ENCODE measurements around the gene CDA.
"Not testable (repeated sequence)": the region's sequence is repeated elsewhere in the genome, so short reads cannot be mapped to it uniquely, and the experiment has no call there.

The CDA gene

DNA sequence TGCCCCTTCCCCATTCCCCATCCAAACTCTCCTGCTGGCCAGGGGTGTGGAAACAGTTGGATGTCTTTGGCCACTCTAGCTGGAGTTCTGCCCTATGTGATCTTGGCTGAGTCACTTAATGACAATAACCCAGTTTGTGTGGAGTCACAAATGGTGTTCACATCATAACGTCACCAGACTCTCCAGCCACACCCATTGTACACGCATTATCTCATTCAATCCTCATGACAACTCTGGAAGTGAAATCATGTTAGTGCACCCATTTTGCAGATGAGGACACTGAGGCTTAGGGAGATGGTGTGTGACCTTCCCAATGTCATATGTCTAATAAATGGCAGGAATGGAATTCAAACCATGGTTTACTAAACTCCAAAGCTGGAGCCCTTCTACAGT is 1.2 kb upstream of the CDA start:
- no peak for DNase-seq

DNA sequence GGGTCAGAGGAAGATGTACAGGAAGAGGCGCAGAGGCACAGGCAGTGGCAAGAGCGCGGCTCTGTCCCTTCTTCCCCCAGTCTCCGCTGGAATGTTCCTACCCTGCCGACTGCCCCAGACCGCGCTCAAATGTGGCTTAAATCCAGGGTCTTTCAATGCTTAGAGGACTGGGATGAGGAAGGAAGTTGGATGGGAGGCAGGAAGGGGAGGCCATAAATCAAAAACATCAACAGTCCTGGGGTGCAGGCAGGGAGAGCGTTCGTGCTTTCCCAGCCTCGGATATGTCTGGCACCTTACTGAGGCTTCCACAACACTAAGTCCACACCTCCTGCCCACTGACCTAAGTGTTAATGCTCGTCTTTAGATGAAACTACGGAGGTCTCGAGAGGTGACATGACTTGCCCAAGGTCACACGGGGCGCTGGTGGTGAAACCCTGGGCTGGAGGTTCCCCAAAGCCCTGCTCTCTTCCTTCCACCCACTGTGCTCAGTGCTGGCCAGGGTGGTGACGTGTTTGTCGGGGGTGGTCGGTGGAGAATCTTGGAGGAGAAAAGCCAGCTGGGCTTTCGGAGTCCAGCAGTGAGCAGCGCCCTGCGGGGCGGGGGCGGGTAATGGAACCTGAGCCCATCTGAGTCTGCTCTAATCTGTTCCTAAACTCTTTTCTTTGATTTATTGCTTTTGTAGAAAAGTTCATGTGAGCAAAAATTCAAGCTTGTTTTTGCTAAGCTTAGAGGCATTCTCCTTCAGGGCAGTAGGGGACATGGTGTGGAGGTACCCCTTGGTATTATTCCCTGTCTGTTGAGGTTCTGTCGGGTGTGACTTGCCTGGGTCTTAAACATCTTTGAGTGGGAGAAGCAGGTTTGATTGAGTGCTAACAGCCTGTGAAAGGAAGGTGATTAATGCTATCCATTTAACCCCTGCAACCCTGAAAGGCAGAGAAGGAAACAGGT is 708 bp downstream of the CDA start:
- DNase-seq = peak; percentile 68

DNA sequence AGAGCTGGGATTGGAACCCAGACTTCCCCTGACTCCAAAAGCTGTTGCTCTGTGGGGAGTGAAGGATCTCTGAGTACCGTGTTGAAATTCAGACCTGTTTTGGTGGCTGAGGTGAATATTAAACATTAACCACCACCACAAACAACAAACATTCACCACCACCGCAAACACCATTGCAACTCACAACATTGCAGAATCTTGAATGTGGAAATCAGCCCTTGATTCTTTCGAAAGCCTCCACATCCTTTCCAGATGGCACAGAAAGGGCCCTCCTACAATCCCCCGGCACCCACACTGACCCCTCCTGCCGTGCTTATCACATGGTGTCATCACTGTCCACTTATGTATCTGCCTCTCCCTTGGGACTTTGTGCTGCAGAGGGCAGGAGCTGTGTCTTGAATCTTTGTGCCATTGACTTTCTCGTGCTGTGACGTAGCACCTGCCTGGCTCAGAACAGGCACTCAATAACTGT is 1.4 kb downstream of the CDA start:
- no peak for DNase-seq

DNA sequence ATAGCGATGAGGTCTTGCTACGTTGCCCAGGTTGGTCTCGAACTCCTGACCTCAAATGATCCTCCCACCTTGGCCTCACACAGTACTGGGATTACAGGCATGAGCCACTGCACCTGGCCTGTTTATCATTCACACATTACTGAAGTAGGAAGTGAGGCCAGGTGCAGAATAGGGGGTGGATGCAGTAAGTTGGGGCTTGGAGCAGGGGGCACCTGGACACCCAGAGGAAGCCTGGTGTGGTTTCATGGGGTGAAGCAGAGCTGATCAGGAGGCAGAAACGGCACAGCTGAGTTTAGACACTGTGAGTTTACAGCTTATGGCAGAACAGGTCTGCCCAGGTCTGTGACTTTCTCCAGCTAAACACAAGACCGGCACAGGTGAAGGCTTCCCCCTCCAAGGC is 4.9 kb downstream of the CDA start:
- no peak for DNase-seq

DNA sequence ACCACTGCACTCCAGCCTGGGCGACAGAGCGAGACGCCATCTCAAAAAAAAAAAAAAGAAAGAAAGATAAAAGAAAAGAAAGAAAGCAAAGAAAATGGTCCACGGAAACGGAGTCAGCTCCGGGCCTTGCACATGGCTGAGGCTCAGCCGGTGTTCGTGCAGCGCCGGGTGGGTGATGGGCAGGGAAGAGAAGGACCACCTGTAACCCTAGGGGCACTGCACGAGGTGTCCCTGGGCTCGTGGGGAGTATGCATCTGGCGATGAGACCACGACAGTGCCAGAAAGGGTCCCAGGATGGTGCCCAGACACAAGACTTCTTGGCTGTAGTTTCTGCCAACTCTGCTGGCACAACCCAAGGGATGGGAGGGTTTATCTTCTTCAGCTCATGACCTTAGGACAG is 5.8 kb downstream of the CDA start:
- DNase-seq = no peak

DNA sequence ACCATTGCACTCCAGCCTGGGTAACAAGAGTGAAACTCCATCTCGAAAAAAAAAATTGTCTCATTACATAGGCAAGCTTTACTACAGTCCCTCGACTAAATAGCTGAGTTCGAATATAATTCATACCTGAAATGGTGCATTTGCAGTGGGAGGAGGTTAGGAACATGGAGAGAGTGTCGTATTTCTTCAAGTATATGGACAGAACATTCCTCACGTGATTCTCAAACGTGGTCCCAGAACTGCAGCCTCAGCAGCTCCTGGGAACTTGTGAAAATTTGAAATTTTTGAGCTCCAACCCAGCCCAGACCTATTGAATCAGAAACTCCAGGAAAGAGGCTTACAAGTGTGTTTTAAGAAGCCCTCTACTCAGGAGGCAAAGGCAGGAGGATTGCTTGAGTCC is 7.2 kb downstream of the CDA start:
- no peak for DNase-seq

DNA sequence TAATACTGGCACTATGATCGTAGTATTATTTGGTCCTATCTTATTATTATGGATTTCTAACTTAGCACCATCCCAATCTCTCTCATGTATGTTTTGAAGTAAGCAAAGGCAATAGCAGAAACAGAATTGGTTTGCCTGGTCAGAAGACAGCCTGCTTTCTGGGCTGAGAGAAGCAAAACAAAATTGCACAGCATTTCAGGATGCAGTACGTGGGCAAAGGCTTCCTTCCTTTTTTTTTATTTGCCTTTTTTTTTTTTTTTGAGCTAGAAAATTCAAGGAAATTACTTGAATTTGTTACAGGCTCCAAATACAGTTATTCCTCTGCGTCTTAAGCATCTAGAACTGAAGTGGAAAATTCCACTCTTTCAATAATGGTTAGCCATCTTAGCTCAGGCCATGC is 8.8 kb downstream of the CDA start:
- DNase-seq = no peak

DNA sequence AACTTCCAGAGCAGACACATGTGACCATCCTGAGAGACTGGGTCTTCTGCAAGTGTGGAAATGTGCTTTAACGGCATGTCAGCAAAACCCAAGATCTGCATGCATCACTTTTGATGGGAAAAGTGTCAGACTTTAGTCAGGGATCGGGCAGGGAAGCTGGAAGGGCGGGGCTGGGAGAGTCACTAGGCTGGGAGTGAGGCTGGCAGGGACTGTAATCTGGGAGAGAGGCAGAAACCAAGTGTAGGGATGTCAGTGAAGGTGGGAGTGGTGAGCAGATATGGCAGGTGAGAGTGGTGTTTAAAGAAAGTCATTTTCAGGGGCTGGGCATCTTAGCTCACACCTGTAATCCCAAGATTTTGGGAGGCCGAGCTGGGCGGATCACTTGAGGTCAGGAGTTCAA is 11.3 kb downstream of the CDA start:
- no peak for DNase-seq

DNA sequence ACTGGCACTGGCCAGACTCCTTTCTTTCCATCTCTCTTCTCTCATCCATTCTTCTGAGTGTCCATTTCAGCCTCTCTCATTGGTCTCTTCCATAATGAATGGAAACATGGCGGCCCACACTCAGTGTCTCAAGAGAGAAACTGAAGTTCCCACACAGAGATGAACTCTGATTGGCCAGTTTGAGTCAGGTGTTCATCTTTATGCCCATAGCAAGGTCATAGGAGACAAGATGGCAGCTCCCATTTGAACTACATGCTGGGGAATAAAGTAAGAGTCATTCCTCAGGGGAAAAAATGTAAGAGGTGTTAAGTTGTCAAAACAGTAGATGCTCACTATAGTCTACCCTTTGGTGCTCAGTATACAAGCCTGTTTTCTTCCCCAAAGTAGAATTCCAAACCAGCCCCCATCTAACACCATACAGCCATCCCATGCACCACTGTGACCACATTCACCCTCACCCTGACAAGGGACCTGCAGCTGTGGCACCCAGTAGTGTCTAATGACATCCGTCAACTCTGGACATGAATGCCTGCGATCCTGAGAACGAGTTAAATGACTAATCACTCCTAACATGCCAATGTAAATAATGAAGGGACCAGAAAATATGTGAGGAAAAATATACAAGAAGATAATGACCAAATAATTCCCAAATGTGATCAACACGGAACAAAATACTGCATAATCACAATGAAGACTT is 12.4 kb downstream of the CDA start:
- DNase-seq = no peak

DNA sequence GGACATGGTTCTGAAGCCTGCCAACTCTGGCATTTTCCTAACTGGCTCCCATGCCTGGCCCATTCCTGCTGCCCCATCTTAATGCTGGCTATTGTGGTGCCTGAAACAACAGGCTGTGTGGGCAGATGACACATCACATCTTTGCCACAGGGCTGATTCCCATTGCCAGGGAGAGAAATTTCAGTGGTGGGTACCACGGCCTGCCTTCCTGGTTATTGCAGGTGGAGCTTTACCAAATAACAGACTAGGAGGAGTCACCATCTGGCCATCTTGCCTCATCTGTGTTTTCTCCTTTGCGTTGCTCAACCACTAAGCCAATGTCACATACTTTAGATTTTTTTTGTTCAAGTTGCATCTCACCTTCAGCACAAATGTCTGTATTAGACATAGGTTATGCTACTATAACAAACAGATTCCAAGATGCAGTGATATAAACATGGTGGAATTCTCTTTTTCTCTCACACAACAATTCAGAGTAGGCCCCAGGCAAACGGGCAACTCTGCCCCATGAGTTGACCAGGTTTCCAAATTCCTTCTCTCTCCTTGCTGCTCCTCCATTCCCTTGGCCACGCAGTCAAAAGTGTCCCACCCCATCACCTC is 14.1 kb downstream of the CDA start:
- DNase-seq = no peak

DNA sequence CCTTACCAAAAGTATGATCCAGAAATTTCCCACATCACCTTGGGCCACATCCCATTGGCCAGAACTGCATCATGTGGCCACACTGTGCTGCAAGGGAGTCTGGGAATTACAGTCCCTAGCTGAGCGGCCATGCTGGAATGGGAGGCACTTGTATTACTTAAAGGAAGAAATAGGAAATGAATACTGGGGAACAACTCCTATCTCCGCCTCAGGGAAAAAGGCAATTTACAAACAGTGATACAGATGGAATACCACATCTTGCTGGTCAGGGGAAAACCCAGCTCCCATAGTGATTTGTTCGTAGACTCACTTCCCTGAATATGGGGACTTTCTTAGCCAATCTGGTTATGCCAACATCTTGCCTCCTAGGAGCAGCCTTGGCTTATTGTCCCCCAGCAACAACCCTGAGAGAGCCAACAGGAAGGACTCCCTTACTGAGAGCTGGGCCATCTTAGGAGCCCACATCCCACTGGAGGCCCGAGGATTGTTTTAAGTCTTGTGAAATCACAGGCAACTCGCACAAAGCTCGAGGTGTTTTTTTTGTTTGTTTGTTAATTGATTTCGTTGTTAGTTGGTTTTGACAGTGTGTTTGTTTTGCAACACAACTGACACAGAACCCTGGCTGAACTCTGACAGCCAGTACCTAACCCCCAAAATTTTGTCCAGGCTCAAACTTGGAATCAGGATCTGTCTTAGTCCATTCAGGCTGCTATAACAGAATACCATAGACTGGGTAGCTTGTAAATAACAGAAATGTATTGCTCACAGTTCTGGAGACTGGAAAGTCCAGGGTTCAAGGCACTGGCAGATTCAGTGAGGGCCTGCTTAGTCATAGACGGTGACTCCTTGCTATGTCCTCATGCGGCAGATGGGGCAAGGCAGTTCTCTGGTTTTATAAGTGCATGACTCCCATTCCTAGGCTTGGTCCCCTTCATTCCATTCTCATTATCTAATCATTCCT is 14.9 kb downstream of the CDA start:
- no peak for DNase-seq

DNA sequence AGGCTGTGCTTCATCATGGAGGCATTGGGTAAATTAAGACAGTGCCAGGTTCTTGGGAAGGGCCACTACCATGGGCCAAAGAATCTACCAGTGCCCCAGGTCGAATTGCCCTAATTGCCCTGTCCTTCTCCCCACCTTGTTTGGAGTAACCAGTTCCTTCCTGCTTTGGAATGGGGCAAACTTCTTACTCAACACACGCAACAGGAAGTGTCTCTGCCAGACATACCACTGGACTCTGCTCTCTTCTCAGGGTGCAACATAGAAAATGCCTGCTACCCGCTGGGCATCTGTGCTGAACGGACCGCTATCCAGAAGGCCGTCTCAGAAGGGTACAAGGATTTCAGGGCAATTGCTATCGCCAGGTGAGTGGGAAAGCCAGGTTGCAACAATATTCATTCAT is 15.8 kb downstream of the CDA start:
- DNase-seq = no peak

DNA sequence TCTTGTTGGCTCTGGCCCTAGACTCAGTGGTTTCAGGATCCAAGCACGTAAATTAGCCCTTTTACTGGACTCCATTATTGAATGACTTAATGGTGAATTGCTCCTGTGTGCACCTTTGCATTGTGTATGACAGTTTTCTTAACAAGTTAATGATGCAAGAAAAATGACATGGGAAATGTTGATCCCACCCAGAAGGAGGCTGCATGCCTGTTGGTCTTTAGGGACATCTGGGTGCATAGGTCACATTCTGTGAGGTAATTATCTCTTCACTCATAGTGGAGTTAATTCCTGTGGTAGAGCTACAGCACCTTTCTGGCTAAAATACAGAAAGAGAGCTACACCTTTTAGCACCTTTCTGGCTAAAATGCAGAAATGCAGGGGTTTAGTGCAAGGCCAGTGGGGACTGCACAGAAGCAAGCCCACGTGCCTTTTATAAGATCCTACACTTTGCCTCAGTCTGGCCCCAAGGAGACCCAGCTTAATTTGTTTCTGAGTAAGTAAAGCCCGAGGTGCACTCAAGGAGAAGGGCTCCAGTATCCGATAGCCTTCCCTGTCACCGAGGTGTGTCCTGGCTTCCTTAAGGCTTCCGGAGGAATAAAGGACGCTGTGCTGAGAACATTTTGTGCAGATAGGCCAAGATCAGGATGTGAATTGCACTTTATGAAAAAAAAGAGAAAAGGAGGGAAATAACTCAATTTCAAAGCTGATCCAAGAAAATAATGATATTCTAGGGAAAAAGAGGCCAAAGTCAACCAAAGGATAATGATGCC is 18.1 kb downstream of the CDA start:
- not testable (repeated sequence) for DNase-seq

DNA sequence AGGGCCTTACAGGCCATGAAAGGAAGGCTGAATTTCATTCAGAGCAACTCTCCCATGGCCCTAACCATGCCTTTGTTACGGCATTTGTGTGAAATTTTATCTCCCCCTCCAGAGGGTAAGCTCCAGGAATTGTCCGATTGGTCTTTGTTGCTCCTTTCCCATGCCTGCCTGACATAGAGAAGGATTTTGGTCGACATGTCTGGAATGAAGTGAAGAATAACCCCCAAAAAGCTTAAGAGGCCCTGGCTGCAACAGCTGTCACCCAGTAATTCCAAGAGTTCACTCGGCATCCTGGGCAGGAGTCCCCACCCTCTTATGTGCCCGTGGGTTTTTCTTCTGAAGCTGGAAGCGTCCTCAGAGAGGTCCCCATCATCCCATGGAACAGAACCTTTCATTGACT is 20.6 kb downstream of the CDA start:
- no peak for DNase-seq

DNA sequence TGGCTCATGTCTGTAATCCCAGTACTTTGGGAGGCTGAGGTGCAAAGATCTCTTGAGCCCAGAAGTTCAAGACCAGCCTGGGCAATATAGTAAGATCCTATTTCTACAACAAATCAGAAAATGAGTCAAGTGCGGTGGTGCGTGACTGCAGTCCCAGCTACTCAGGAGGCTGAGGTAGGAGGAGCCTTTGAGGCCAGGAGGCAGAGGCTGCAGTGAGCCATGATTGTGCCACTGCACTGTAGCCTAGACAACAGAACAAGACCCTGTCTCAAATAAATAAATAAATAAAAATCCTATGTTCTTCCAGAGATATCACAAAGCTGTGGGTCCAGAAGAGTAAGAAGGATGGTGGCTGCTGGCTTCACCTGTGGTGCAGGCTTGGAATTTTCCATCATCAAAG is 22.1 kb downstream of the CDA start:
- DNase-seq = no peak

DNA sequence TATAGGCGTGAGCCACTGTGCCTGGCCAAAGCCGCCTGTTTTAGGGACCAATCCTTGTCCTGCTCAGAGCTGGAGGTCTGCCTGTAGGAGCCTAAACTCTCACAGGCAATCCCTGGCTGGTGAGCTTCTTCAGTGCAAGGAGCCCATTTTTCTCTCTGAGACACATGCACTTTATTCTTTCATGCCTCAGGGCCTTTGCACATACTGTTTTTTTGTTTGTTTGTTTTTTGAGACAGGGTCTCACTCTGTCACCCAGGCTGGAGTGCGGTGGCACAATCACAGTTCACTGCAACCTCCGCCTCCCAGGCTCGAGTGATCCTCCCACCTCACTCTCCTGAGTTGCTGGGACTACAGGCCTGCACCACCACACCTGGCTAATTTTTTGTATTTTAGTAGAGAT is 22.8 kb downstream of the CDA start:
- DNase-seq = no peak

DNA sequence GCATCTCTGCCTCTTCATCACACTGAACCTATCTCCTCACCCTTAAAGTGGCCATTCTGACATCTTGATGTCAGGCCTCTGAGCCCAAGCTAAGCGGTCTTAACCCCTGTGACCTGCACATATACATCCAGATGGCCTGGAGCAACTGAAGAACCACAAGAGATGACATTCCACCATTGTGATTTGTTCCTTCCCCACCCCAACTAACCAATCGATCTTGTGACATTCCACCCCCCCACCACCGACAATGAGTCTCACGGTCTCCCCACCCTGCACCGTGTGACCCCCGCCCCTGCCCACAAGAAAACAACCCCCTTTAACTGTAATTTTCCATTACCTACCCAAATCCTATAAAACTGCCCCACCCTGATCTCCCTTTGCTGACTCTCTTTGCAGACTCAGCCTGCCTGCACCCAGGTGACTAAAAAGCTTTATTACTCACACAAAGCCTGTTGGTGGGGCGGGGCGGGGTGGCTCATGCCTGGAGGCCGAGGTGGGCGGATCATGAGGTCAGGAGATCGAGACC is 23.4 kb downstream of the CDA start:
- no peak for DNase-seq

DNA sequence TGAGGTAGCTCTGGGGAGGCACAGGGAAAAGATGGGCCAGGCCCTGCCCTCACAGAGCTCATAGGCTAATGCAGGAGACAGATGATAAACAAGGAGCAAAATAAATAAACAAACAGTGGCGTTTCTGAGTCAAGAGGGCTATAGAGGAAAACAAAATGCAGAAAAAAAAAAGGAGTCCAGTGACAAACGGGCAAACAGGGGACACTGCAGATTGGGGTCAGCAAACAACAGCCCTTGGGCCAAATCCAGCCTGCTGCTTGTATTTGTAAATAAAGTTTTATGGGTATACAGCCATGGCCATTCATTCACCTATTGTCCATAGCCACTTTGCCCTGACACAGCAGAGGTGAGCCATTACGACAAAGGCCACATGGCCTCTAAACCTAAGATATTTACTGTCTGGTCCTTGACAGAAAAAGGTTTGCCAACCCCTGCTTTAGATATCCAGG is 25.3 kb downstream of the CDA start:
- no peak for DNase-seq

DNA sequence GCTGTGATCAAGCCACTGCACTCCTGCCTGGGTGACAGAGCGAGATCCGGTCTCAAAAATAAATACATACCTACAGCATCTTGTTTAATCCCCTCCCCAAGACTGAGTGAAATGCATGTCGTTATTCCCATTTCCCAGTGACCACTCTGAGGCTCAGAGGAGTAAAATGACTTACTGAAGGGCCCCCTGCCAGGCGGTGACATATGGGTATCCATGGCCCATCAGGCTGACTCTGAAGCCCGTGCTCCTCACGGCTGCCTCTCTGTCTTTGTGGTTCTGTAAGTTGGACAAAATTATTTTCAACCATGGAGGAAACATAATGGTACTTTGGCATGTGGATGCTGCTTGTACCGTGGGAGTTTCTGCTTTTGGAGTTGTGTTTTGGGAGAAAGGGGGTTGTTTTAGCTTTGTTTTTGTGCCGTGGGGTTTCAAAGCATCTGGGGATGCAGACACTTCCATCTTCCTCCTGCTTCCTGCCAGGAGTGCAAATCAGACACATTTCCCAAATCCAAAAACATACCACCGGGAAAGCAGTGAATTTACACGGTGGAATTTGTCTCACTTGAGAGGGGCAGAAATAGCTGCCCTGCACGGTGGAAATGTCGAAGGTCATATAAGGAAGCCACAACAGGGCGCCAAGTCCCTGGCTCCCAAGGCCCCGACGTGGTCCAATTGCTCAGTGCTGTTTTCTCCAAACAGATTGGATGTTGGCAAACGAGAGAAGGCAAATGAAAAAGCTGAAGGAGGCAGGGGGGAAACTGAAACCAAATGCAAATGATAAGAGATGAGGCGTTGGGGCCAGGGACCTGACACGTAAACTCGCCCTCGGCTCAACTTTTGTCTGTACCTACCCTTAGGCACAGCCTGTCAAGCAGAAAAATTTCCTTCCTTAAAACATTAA is 27.3 kb downstream of the CDA start:
- no peak for DNase-seq

DNA sequence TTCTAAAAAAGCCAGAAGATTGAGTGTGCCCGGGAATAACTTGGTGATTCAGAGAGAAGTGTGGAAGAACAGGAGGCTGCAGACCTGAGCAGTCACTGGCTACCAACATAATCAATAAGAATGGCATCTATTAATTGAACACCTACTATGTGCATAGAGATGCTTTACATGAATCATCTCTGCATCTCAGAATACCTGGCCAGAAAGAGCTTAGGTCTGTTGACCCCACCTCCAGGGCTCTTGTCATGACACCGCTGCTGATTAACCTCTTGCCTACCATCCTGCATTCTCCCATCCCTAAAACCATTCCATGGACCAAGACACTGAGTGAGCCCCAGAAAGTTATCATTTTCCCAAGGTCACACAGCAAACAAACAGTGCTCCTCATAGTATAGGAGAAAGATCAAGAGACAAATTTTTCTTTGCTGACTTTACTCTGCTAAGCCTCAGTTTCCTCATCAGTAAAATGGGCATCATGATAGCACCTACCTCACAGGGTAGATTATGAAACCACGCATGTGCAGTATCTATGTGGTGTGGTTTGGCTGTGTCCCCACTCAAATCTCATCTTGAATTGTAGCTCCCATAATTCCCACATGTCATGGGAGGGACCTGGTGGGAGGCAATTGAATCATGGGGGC is 28.1 kb downstream of the CDA start:
- no peak for DNase-seq

Data from left hindlimb (tissue), 1 donor.